H9 (cell line): Measurements from ENCODE around the gene SLC2A8. TPM values are rescaled to one million over a fixed set of nuclear protein-coding genes. Genes with fewer than 3 reads are reported as not detected.

Experiments used
- DNase-seq: peaks from one replicate; pipeline ENCODE4 v3.0.0-alpha.2; 2017
- H2AFZ ChIP-seq: one replicate; pipeline ENCODE4 v1.6.1; 2013; ENCODE audit warnings: mild to moderate bottlenecking, low read length, control low read depth, moderate library complexity
- H2AK5ac ChIP-seq: 2 replicates; pipeline ENCODE4 v1.6.1; 2013; ENCODE audit warnings: low read length, control low read depth, mixed read lengths; ENCODE audit not compliant: insufficient read length
- H2BK120ac ChIP-seq: one replicate; pipeline ENCODE4 v1.6.1; 2013; ENCODE audit warnings: low read depth, mild to moderate bottlenecking, low read length, control low read depth, inconsistent platforms; ENCODE audit not compliant: poor library complexity, severe bottlenecking
- H2BK12ac ChIP-seq: 2 replicates; pipeline ENCODE4 v1.6.1; 2013; ENCODE audit warnings: low read length, control low read depth, mixed read lengths, low read depth; ENCODE audit not compliant: insufficient read length
- H2BK15ac ChIP-seq: 2 replicates; pipeline ENCODE4 v1.6.1; 2013; ENCODE audit warnings: low read depth, low read length, control low read depth
- H2BK20ac ChIP-seq: one replicate; pipeline ENCODE4 v1.6.1; 2013; ENCODE audit warnings: low read depth, mild to moderate bottlenecking, low read length, control low read depth, inconsistent platforms; ENCODE audit not compliant: poor library complexity, severe bottlenecking
- H2BK5ac ChIP-seq: 2 replicates; pipeline ENCODE4 v1.6.1; 2013; ENCODE audit warnings: low read length, control low read depth, mixed read lengths; ENCODE audit not compliant: insufficient read length
- H3K14ac ChIP-seq: 2 replicates; pipeline ENCODE4 v1.6.1; 2013; ENCODE audit warnings: low read length, control low read depth; ENCODE audit not compliant: insufficient read depth
- H3K18ac ChIP-seq: 2 replicates; pipeline ENCODE4 v1.6.1; 2013; ENCODE audit warnings: low read depth, mild to moderate bottlenecking, mixed read lengths, low read length, control low read depth; ENCODE audit not compliant: insufficient read length
- H3K23ac ChIP-seq: 2 replicates; pipeline ENCODE4 v1.6.1; 2013; ENCODE audit warnings: low read length, control low read depth, mixed read lengths, low read depth; ENCODE audit not compliant: insufficient read length
- H3K23me2 ChIP-seq: 2 replicates; pipeline ENCODE4 v1.6.1; 2013; ENCODE audit warnings: low read depth, mild to moderate bottlenecking, mixed read lengths, low read length, control low read depth; ENCODE audit not compliant: insufficient read length, poor library complexity, severe bottlenecking
- H3K27ac ChIP-seq: 2 replicates; pipeline ENCODE4 v1.5.1; 2013; ENCODE audit warnings: low read length, control low read depth, mixed read lengths, low read depth; ENCODE audit not compliant: insufficient read length
- H3K27me3 ChIP-seq: 2 replicates; pipeline ENCODE4 v1.6.1; 2013; ENCODE audit warnings: low read length, control low read depth, inconsistent platforms; ENCODE audit not compliant: insufficient read depth
- H3K4ac ChIP-seq: 2 replicates; pipeline ENCODE4 v1.6.1; 2013; ENCODE audit warnings: low read depth, mild to moderate bottlenecking, control low read depth, inconsistent platforms, low read length, moderate library complexity
- H3K4me1 ChIP-seq: 2 replicates; pipeline ENCODE4 v1.6.1; 2013; ENCODE audit warnings: low read length, control low read depth, inconsistent platforms; ENCODE audit not compliant: insufficient read depth
- H3K4me2 ChIP-seq: 2 replicates; pipeline ENCODE4 v1.6.1; 2013; ENCODE audit warnings: low read length, control low read depth, mixed read lengths; ENCODE audit not compliant: insufficient read length, insufficient read depth
- H3K56ac ChIP-seq: 2 replicates; pipeline ENCODE4 v1.6.1; 2013; ENCODE audit warnings: low read depth, mild to moderate bottlenecking, mixed read lengths, low read length, control low read depth; ENCODE audit not compliant: insufficient read length
- H3K79me1 ChIP-seq: 2 replicates; pipeline ENCODE4 v1.6.1; 2013; ENCODE audit warnings: low read depth, mild to moderate bottlenecking, moderate library complexity, low read length, control low read depth, inconsistent platforms; ENCODE audit not compliant: insufficient read depth, poor library complexity, severe bottlenecking
- H3K79me2 ChIP-seq: 2 replicates; pipeline ENCODE4 v1.6.1; 2013; ENCODE audit warnings: low read length, control low read depth, inconsistent platforms; ENCODE audit not compliant: insufficient read depth
- H3K9ac ChIP-seq: 2 replicates; pipeline ENCODE4 v1.6.1; 2013; ENCODE audit warnings: low read length, control low read depth, mixed read lengths; ENCODE audit not compliant: insufficient read length; ENCODE audit errors: extremely low read depth
- H3K9me3 ChIP-seq: one replicate; pipeline ENCODE4 v1.6.1; 2013; ENCODE audit warnings: low read depth, low read length, inconsistent platforms; ENCODE audit not compliant: control insufficient read depth
- H3T11ph ChIP-seq: one replicate; pipeline ENCODE4 v1.6.1; 2013; ENCODE audit warnings: mild to moderate bottlenecking, low read length, control low read depth, inconsistent platforms
- H4K20me1 ChIP-seq: one replicate; pipeline ENCODE4 v1.6.1; 2013; ENCODE audit not compliant: control insufficient read depth, insufficient read length, insufficient read depth
- H4K5ac ChIP-seq: 2 replicates; pipeline ENCODE4 v1.6.1; 2013; ENCODE audit warnings: low read depth, mild to moderate bottlenecking, mixed read lengths, low read length, control low read depth; ENCODE audit not compliant: insufficient read length
- H4K8ac ChIP-seq: replicated peaks from 2 replicates; pipeline ENCODE4 v1.6.1; 2013; ENCODE audit warnings: low read length, control low read depth, mixed read lengths, low read depth; ENCODE audit not compliant: insufficient read length
- H4K91ac ChIP-seq: 2 replicates; pipeline ENCODE4 v1.6.1; 2013; ENCODE audit warnings: low read depth, mild to moderate bottlenecking, moderate library complexity, mixed read lengths, low read length, control low read depth; ENCODE audit not compliant: insufficient read length
- H3K27ac Mint-ChIP-seq, 3 experiments: 2 replicates in 2 of 3; 3 replicates in 1 of 3; pipeline ENCODE4 v1.8.0; 2020 to 2021; ENCODE audit warnings: mixed read lengths in 3 of 3, mild to moderate bottlenecking in 1 of 3, moderate library complexity in 1 of 3
- H3K27me3 Mint-ChIP-seq: 2 replicates; pipeline ENCODE4 v1.8.0; 2021; ENCODE audit warnings: low read depth, mild to moderate bottlenecking, moderate library complexity, mixed read lengths
- H3K36me3 Mint-ChIP-seq, 3 experiments: 2 replicates in 2 of 3; 3 replicates in 1 of 3; pipeline ENCODE4 v1.8.0; 2020 to 2021; ENCODE audit warnings: low read depth in 3 of 3, mixed read lengths in 3 of 3; ENCODE audit not compliant: insufficient read depth in 1 of 3
- H3K4me1 Mint-ChIP-seq, 2 experiments: 2 replicates each; pipeline ENCODE4 v1.8.0; 2020; ENCODE audit warnings: mixed read lengths in 2 of 2
- H3K4me3 Mint-ChIP-seq, 2 experiments: 2 replicates in 1 of 2; 3 replicates in 1 of 2; pipeline ENCODE4 v1.8.0; 2020 to 2021; ENCODE audit warnings: mild to moderate bottlenecking in 2 of 2, mixed read lengths in 2 of 2, moderate library complexity in 1 of 2
- H3K9me3 Mint-ChIP-seq, 2 experiments: 2 replicates in 1 of 2; 3 replicates in 1 of 2; pipeline ENCODE4 v1.8.0; 2020; ENCODE audit warnings: mild to moderate bottlenecking in 2 of 2, mixed read lengths in 2 of 2, moderate library complexity in 1 of 2
- WGBS: extraction: QIAGEN DNeasy Blood & Tissue Kit; methylation state at CpG from one replicate; pipeline ENCODE4 v1.1.7; 2013; ENCODE audit warnings: missing lambda C conversion rate, low lambda C conversion rate, mixed read lengths; ENCODE audit not compliant: insufficient read length; ENCODE audit errors: extremely low coverage; 5-methylcytosine and 5-hydroxymethylcytosine counted together
- total RNA-seq: library from RNA; stranded (reverse); gene quantifications from 2 replicates; pipeline ENCODE4 v1.2.1, GENCODE V29; 2021
- TF ChIP-seq, protein P1 (sequence below): fragments of 200-600 bp; sonication (generic); conservative IDR thresholded peaks from 3 replicates; pipeline ENCODE4 v1.8.0; 2021; ENCODE audit warnings: antibody characterized with exemption, mild to moderate bottlenecking

Gene SLC2A8
- total RNA-seq, 1 experiment from 2014 or later, result 38.3 TPM

DNA sequence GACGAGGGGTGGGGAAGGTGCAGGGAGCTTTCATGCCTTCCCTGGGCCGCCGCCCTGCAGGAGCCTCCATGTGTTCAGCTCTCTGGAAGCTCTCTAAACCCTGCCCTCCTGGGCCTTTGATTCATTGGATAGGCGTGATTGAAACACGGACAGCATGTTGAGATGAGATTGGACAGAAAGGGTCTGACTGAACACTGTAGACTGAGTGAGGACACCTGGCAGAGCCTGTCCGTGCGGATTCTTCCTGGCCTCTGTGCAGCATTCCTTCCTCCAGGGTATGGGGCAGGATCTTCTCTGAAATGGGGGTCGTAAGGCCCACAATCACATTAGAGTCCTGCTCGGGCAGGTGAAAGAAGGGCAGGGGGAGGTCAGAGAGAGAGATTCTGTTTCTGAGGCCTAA, 41.4 kb downstream of the SLC2A8 start:
- no peak overlapping the region for H2BK120ac ChIP-seq
- no peak overlapping the region for H3K56ac ChIP-seq
- no peaks in the 10 kb centered on the region for H4K20me1 ChIP-seq
- H3K27ac ChIP-seq, result no peak overlapping the region
- H2BK20ac ChIP-seq, result no peak overlapping the region
- H3K79me2 ChIP-seq, result no peaks in the 10 kb centered on the region
- H4K5ac ChIP-seq, result no peak overlapping the region
- no peak overlapping the region for H2BK5ac ChIP-seq
- no peak overlapping the region for H2AFZ ChIP-seq
- H3K18ac ChIP-seq, result no peak overlapping the region
- TF ChIP-seq, protein P1, sequence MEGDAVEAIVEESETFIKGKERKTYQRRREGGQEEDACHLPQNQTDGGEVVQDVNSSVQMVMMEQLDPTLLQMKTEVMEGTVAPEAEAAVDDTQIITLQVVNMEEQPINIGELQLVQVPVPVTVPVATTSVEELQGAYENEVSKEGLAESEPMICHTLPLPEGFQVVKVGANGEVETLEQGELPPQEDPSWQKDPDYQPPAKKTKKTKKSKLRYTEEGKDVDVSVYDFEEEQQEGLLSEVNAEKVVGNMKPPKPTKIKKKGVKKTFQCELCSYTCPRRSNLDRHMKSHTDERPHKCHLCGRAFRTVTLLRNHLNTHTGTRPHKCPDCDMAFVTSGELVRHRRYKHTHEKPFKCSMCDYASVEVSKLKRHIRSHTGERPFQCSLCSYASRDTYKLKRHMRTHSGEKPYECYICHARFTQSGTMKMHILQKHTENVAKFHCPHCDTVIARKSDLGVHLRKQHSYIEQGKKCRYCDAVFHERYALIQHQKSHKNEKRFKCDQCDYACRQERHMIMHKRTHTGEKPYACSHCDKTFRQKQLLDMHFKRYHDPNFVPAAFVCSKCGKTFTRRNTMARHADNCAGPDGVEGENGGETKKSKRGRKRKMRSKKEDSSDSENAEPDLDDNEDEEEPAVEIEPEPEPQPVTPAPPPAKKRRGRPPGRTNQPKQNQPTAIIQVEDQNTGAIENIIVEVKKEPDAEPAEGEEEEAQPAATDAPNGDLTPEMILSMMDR, result no peak
- H3K14ac ChIP-seq, result no peak overlapping the region
- no peak overlapping the region for H3K4ac ChIP-seq
- H3K4me1 ChIP-seq, result no peaks in the 10 kb centered on the region
- H4K8ac ChIP-seq, result no peak overlapping the region
- no peak overlapping the region for H3K9ac ChIP-seq
- H3K23ac ChIP-seq, result no peak overlapping the region
- Mint-ChIP-seq H3K4me1 (no peaks in the 10 kb centered on the region), H3K36me3 (peaks cover 45 to 90% (median 71%) of the 10 kb centered on the region in 3 experiments), H3K9me3 (no peaks in the 10 kb centered on the region), H3K27ac (no peak overlapping the region), H3K4me3 (no peak overlapping the region), H3K27me3 (no peaks in the 10 kb centered on the region)
- WGBS, result no CpG with 5 or more reads among the region's 9 CpGs
- H4K91ac ChIP-seq, result no peak overlapping the region
- H3K79me1 ChIP-seq, result no peaks in the 10 kb centered on the region
- H3K23me2 ChIP-seq, result no peaks in the 10 kb centered on the region
- DNase-seq, result no peak
- no peak overlapping the region for H3K4me2 ChIP-seq
- H2AK5ac ChIP-seq, result no peak overlapping the region
- no peaks in the 10 kb centered on the region for H3K9me3 ChIP-seq
- no peak overlapping the region for H3T11ph ChIP-seq
- no peak overlapping the region for H2BK15ac ChIP-seq
- no peak overlapping the region for H2BK12ac ChIP-seq
- H3K27me3 ChIP-seq, result no peaks in the 10 kb centered on the region
